Fibroblast of skin of right biceps (primary cell): ENCODE data around the gene NIF3L1.
A peak's percentile ranks its signal among the peaks of the same experiment; 100 is the strongest.
"Not testable (repeated sequence)": the region's sequence is repeated elsewhere in the genome, so short reads cannot be mapped to it uniquely, and the experiment has no call there.

ENCODE experiments used
- DNase-seq: peaks from one replicate; pipeline ENCODE4 v3.0.0-alpha.2; 2013

The NIF3L1 gene

DNA sequence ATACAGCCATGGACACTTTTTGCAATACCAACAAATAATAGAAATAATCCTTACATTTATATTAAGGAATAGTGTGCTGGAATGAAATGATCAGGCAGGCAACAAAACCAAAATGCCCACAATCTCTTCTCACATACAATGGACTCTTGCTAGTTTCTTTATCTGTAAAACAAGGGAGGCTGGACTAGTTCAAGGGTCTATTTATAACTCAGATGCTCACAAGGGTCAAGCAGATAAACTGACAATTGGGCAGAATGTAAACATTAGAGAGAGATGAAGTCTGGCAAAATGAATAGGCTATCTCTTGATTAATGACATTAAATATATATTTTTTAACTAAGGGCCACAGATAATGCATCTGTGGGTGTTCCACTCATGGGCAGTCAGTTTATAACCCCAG, 11.7 kb upstream of the NIF3L1 start:
- no peak for DNase-seq

DNA sequence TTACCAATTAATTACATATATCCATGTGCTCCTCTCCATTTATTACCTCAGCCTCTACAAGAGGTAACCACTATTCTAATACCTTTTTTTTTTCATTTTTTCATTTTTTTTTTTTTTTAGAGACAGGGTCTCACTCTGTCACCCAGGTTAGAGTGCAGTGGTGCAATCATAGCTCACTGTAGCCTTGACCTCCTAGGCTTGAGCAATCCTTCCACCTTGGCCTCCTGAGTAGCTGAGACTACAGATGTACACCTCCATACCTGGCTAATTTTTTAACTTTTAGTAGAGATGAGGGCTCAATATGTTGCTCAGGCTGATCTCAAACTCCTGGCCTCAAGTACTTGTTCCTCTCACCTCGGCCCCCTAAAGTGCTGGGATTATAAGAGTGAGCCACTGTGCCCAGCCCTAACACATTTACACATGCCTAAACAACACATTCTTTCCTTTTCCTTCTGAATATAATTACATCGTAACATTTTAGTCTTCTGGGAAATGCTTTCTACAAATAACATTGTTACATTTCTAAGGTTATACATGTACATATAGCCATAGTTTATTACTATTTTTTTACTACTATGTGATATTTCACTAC, 10.8 kb upstream of the NIF3L1 start:
- no peak for DNase-seq

DNA sequence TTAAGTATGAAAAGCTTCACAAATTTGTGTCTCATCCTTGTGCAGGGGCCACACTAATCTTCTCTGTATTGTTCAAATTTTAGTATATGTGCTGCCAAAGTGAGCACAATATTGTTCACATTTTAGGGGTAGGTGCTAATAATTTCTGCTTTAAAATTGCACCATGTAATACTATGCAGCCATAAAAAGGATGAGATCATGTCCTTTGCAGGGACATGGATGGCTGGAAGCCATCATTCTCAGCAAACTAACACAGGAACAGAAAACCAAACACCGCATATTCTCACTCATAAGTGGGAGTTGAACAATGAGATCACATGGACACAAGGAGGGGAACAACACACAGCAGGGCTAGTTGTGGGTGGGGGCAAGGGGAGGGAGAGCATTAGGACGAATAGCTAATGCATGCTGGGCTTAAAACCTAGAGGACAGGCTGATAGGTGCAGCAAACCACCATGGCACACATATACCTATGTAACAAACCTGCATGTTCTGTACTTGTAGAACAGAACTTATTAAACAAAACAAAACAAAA, 7.4 kb upstream of the NIF3L1 start:
- DNase-seq, result not testable (repeated sequence)

DNA sequence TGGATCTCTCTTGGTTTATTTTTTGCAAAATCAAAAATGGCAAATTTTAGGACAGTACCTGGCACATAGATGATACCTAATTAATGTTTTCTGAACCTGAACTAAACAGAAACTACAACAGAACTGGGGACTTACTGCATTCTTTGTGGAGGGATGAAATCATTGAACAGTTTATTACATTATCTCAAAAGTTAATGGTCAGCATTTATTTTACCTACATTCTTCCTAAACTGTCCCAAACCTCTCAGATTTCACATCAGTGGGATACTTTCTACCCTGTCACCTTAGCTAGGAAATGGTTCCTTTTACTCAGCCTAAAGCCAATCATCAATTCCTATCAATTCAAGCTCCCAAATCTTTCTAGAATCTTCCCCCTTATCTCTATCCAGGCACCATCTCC, 10.3 kb downstream of the NIF3L1 start:
- DNase-seq, result no peak

DNA sequence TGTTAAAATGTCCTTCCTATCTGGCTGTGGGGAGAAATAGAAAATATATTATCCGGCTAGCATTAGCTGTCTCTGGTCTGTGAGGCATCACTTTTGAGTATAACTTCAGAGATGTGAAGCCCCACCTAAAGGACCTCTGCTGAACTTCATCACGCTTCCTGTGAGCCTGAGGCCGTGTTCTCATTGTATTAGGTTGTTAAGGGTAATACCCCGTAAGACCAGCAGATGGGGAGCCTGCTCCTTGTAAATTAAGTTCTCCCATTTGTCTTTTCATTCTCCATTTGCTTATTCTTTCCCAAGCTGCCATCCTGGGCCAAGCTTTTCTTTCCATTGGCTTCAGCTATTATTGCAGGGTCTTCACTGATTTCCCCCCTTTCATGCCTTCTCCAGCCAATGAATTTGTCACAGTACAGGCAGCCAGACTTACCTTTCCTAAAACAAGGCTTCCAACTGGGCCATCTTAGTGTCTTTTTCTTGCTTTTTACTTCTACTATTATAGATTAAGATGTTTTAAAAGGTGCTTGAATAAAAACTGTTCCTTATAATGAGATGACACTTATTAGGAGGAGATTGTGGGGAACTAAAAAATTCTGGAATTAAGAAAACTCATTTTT, 12.4 kb downstream of the NIF3L1 start:
- peak; percentile 86 for DNase-seq

DNA sequence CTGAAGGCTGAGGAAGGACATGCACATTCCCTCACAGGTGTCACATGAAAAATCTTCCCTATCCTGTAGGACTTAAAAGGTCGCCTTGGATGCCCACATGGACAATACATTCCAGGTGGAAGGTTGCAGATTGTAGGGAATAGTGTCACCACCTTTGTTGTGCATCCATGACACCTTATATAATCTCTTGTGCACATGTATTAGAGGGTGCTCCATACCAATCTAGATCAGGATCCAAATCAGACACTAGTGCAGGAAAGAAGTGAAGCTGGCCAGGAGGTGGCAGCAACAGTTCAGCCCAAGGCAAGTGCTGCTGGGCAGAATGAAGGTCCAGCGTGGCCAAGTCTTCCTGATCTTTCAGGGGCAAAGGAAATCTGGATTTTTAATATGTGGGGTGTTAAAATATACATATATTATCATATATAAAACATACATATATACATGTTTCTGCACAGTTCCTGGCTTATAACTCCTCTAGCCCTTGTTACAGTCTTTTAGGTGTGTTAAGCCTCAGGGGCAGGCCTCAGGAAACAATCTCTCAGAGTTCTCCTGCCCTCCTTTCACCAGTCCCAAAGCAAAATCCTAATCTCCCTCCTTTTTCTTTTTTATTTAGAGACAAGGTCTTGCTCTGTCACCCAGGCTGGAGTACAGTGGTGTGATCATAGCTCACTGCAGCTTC, 16.6 kb downstream of the NIF3L1 start:
- DNase-seq, result peak; percentile 51

DNA sequence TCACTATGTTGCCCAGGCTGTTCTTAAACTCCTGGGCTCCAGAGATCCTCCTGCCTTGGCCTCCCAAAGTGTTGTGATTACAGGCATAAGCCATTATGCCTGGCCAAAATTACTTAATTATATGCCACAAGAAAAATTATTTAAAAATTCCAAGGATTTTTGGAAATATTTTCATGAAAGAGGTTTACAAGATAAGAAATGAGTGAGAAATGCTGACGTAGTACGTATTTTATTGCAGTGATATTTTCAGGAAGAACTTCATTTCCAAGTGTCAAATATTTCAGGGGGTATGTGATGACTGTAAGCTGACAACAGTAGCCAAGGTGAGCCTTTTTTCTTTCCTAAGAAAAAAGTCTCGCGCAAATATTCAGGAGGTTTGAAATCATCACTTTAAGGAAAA, 20.8 kb downstream of the NIF3L1 start:
- DNase-seq, result no peak

DNA sequence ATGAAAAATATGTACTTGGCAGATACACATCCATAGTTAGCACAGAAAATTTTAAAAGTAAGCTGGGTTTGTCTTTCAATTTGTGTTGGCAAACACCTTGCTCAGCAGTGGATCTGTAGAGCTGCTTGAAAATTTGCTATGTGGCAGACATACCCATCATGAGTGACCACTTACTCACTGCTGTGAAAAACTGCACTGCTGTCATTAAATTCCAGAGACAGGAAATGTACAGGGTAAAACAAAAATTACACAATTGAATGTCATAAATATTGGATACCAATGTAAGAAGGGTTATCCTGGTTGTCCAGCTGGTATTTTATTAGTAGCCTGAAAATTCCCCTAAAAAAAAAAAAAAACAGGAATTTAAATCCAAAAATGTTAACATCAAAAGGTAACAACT, 24.5 kb downstream of the NIF3L1 start:
- peak; percentile 69 for DNase-seq

DNA sequence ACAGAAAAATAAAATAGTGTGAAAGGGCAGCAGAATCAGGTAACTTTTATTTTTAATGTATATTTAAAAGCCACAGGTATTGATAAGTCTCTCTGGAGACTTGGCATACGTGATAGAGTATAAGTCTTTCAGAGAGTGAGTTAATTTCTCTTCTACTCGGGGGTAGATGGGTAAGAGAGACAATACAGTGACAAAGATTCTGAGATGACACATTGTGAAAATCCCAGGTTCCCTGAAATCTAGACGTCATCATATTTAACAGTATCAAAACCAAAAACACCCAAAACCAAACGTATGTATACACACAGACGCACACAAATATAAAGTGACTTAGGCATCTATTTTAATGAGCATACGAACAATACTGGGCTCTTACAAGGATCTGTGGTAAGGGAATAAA, 33.3 kb downstream of the NIF3L1 start:
- no peak for DNase-seq

DNA sequence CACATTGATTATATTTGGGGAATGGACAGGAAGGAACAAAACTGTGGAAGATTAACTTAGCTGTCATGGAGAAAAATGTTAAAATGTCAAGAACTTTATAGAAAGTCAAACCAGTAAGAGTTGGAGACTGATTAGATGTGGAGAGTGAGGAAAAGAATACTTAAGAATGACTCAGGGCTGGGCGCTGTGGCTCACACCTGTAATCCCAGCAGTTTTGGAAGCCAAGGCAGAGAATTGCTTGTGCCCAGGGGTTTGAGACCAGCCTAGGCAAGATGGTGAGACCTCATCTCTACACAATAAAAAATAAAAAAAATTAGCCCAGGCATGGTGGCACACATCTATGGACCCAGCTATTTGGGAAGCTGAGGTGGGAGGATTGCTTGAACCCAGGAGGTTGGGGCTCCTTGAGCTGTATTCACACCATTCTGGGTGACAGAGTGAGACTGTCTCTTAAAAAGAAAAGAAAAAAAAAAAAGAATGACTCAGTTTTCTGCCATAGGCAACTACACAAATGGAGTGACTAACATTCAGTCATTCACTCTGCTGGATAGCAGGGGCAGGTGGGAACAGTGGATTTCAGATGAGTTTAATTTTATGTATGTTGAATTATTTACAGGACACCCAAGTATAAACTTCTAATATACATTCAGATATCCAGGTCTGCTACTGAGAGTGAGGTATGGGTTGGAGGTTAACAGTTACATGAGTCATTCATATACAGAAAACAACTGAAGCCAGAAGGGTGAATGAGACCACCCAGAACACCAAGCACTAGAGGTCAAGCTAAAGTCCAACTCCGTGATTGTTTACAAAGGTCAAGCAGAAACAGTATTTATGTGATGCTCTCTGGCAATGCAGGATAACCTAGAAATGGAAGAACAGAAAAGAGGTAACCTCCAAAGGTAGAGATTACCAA, 40.4 kb downstream of the NIF3L1 start:
- no peak for DNase-seq

DNA sequence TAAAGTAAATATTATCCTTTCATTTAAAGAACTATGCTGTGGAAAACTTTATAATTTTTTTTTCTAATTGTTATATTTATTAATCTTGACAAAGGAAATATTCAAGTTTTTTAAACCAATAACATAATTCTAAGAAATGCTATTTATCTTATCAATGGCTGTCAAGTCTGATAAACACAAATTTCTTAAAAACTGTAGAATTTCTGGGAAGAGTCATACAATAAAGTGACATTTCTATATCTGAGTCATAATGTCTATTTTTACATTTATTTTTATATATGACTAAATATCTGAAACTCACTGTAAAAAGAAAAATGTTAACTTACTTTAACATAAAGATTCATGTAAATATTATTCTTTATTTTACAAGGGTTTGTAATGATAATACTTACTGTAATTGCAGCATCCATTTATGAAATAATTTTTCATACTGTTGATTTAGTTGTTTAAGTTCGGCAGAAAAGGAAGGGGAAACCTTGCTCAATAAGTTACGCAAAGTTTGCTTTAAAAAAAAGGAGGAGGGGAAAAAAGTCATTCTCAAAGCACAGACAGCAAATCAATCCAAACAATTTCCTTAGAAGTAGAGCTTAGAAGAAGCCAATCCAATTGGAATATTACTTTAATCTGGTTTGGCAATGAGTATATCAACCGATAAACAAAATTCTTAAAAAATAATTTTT, 41.9 kb downstream of the NIF3L1 start:
- DNase-seq, result no peak

DNA sequence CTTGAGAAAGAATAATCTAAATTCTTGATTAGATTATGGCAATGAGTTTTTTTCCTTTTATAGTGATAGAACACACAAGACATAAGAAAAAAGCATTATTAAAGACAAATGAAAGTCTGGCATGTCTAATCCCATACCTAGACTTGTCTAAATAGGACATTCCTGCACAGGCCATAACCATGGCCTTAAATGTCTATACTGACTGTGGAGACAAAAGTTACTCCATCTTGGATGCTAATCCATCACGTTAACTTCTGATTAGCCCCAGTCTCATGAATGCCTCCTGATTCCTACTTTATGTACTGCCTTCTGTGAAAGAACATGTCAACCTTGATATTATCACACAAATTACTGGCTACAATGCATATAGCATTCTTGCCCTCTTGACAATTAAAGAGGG, 50.7 kb downstream of the NIF3L1 start:
- no peak for DNase-seq

DNA sequence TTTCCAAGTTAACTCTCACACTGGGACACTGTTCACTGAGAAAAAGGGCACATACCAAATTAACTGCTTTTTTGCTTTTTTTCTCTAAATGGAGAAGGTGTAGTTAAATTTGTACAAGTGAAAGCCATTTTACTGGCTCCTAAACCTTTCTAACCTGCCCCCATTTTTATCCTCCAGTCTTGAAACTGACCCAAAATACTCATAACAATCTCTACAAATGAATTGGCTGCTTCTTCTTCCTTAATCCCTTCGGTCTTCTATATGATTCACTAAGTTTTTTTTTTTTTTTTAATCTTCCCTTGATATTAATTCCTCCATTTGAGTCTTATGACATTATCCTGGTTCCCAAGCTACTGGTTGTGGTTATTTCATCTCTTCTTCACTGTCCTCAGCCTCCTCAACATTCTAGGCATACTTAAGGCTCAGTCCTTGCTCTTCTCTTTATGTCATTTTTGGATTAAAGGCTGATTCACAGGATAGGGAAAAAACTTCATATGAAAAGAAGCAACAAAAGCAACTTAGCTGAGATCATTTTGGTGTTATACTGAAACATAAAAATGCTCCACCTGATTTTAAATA, 54.4 kb downstream of the NIF3L1 start:
- DNase-seq, result peak; percentile 25

DNA sequence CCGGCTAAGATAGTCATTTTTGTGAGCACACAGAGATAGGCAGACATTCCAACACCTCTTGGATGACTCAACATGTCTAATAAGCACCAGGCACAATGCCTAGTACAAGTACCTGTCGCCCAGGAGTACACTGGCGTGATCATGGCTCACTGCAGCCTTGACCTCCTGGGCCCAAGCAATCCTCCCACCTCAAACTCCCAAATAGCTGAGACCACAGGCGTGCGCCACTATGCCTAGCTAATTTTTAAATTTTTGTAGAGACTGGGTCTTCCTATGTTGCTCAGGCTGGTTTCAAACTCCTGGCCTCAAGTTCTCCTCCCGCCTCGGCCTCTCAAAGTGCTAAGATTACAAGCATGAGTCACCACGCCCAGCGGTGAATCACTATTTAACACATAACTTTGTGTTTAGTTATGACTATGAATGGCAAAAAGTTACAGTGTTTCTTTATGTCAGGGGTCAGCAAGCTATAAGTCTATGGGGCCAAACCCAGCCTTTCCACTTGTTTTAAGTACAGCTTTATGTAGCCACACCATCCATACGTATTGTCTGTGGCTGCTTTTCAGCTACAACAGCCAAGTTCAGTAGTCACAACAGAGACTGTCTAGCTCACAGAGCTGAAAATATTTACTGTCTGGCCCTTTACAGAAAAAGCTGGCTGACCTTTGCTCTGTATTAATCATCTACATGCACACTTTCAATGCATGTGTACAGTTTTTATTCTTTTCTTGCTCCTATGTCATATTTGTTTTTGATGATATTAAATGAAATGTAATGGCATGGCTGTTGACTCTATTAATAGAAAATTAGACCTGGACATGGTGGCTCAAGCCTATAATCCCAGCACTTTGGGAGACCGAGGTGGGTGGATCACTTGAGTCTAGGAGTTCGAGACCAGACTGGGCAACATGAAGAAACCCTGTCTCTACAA, 55.6 kb downstream of the NIF3L1 start:
- DNase-seq, result peak; percentile 92

DNA sequence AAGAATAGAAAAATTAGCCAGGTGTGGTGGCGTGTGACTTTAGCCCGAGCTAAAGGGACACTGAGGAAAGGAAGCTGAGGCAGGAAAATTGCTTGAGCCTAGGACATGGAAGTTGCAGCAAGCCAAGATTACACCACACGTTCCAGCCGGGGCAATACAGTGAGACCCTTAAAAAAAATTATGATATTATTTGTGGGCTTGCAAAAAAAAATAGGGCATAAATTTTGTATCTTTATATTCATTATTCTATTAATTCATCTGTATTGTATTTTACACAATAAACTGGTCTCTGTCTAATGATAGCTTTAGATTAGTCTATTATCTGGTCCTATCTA, 56.2 kb downstream of the NIF3L1 start:
- no peak for DNase-seq

DNA sequence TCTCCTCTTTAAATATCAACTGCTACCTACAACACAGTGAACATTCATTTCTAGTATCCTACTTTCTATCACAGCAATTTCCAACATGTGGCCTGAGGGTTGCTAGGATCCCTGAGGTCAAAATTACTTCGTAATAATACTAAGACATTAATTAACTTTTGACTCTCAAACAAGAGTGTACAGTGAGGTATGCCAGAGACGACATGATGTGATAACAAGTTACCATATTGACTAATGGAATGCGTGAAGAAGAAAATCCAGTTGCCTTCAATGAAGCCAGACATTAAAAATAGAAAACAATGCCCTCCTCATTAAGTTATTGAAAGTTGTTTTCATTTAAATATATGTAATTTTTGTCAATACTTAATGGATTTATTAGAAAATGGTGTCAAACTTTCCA, 61.2 kb downstream of the NIF3L1 start:
- DNase-seq, result no peak
